NCI-H146 treated with DMSO at 0.1 percent for 48 hours (cell line): ENCODE results near the gene PRRC2C.
"Not testable (repeated sequence)": the region's sequence is repeated elsewhere in the genome, so short reads cannot be mapped to it uniquely, and the experiment has no call there.

Source experiments
- DNase-seq: peaks from one replicate; lab custom pipeline; 2025; ENCODE audit not compliant: unreplicated experiment; lab: John Stamatoyannopoulos, UW

PRRC2C gene

GRCh38 chr1:171582589-171582988 lies 97.3 kb downstream of the PRRC2C start:
- DNase-seq, result no peak

GRCh38 chr1:171583591-171584201 lies 98.4 kb downstream of the PRRC2C start:
- DNase-seq, result no peak

GRCh38 chr1:171585715-171586114 lies 100.4 kb downstream of the PRRC2C start:
- DNase-seq, result no peak

DNA sequence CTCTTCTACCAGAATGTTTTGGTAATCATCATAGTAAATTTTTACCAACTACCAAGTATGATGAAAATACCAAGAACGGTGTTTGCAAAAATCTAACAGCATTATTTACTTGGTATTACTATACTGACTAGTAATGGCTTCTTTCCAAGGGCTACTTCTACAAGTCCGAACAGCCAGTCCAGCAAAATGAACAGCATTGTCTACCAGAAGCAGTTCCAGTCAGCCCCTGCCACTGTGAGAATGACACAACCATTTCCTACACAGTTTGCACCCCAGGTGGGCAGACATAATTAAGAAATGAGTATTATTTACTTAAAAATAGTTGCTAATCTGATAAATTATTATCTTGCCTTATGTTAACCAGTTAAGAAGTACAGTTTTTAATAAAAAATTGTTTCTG lies 102.9 kb downstream of the PRRC2C start:
- DNase-seq, result no peak

GRCh38 chr1:171590022-171590421 lies 104.7 kb downstream of the PRRC2C start:
- no peak for DNase-seq

DNA sequence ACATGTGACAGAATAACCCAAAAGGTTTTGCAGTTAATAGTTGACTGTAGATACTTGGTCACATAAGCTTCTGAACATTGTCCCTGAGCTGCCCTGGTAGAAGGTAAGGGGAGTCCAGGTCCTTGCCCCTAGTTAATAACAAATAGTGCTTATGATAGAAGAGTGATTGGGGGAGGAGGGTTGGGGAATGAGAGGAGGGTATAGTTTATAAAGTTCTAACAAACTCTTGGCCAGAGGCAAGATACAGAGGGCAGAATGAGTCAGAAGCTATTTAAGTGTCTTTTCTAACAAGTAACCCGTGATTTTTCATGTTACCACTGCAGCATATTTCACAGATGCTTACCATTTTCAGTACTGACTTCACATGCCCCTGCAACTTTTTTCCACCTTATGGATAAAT lies 110.0 kb downstream of the PRRC2C start:
- DNase-seq, result no peak

- no peak for DNase-seq
Measured at GRCh38 chr1:171596119-171596518, 110.8 kb downstream of the PRRC2C start.

DNA sequence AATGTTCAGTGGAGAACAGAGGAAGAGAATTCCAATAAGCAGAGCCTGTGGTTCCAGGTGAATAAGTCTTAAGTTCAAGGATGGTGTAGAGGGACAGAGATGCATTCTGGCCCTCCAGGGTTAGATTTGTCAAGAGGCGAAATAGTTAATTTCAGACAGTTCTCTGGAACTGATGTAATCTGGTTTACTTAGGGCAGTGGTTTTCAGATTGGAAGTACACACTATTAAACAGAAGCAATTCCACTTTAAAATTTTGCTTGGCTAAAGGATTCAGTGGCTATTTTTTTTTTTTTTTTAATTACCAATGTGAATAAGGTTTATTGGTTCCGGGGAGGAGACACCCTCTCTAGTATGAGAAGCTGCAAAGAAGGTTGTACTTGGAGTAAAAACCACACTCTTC lies 111.4 kb downstream of the PRRC2C start:
- DNase-seq, result no peak

GRCh38 chr1:171597203-171597602 lies 111.9 kb downstream of the PRRC2C start:
- no peak for DNase-seq

GRCh38 chr1:171600310-171600709 lies 115.0 kb downstream of the PRRC2C start:
- not testable (repeated sequence) for DNase-seq

- no peak for DNase-seq
Measured at GRCh38 chr1:171600862-171601261, 115.5 kb downstream of the PRRC2C start.

DNA sequence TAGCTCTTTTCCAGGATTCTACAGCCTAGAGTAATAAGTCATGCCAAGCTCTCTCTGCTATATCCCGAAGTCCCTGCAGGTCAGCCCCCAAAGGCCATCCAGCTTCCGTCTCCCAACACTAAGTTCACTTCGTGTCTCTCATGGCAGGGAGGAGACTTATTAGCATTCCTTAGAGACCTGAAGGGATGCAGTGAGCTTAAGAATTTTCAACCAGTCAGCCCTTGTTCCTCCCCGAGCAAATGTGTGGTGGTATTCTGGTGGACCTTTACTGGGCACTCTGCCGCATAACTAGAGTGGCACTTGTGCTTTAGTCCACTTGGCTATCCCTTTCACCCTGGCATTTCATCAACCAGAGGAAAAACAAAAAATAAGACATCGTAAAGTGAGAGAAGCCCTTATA lies 117.7 kb downstream of the PRRC2C start:
- not testable (repeated sequence) for DNase-seq

- DNase-seq, result no peak
Measured at GRCh38 chr1:171606402-171606941, 121.1 kb downstream of the PRRC2C start.

- no peak for DNase-seq
Measured at GRCh38 chr1:171610385-171610784, 125.1 kb downstream of the PRRC2C start.

GRCh38 chr1:171611306-171611705 lies 126.0 kb downstream of the PRRC2C start:
- DNase-seq, result no peak

- DNase-seq, result no peak
Measured at GRCh38 chr1:171613282-171613681, 128.0 kb downstream of the PRRC2C start.

GRCh38 chr1:171615122-171615906 lies 130.0 kb downstream of the PRRC2C start:
- DNase-seq, result not testable (repeated sequence)

- DNase-seq, result no peak
Measured at GRCh38 chr1:171616586-171616985, 131.3 kb downstream of the PRRC2C start.

DNA sequence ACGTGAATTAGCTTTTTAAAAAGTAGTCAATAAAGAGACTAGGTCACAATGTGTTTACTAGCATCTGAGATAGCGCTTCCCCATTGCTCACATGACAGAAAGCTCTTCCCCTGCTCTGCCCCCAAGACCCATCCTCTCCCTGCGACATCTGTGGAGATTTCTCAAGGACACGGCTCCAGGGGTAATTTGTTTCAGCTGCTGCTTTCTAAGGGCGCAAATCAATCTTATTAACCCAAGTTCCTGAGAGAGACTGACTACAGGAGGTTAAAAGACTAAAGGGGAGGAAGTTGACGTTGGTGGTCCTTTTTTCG lies 136.8 kb downstream of the PRRC2C start, which contains the start of gene MYOCOS:
MYOCOS (plus strand) TSS at position 92 of the 311 bp plus-strand sequence. CDS start 1,641 bp downstream, outside the sequence.
- DNase-seq, result no peak

DNA sequence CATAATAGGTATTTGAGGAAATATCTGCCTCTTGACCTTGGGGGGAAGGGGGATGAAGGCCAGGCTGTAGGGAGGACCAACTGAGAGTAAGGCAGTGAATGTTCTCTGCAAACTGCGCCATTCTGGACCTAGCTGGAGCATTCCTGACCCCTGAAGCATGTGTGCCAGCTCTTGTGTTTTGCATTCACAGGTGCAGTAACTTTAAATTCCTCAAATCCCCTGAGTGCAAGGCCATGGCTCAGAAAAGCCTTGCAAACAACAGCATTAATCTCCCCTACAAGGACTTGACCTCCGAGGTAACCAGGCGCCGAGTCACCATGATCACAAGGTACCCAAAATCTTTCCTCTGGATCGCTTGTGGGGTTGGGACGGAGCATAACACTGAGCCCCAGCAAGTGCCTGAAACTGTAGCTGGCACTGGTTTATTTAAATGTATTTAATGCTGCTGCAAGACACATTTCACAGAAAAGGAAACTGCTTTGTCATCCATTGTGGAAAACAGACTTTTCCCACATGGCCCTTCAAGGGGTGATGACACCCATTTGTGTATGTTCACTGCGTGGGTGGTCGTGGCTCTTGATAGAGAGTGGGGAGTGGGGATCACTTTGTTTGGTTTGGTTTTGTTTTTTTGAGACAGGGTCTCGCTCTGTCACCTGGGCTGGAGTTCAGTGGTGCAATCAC lies 138.5 kb downstream of the PRRC2C start:
- DNase-seq, result no peak

GRCh38 chr1:171625225-171625624 lies 139.9 kb downstream of the PRRC2C start:
- no peak for DNase-seq

- DNase-seq, result no peak
Measured at GRCh38 chr1:171627020-171627419, 141.7 kb downstream of the PRRC2C start.
